Stimulated activated CD8-positive, alpha-beta memory T cell treated with anti-CD3 and anti-CD28 coated beads, Interleukin-15, amount 100 ng/mL, for 24 hours (primary cell): ENCODE measurements around the gene TMEM143.
"Not testable (repeated sequence)": the region's sequence is repeated elsewhere in the genome, so short reads cannot be mapped to it uniquely, and the experiment has no call there.

ENCODE experiments used
- DNase-seq: peaks from one replicate; pipeline ENCODE4 v3.0.0-alpha.2; 2020; ENCODE audit warnings: low read depth

The TMEM143 gene

DNA sequence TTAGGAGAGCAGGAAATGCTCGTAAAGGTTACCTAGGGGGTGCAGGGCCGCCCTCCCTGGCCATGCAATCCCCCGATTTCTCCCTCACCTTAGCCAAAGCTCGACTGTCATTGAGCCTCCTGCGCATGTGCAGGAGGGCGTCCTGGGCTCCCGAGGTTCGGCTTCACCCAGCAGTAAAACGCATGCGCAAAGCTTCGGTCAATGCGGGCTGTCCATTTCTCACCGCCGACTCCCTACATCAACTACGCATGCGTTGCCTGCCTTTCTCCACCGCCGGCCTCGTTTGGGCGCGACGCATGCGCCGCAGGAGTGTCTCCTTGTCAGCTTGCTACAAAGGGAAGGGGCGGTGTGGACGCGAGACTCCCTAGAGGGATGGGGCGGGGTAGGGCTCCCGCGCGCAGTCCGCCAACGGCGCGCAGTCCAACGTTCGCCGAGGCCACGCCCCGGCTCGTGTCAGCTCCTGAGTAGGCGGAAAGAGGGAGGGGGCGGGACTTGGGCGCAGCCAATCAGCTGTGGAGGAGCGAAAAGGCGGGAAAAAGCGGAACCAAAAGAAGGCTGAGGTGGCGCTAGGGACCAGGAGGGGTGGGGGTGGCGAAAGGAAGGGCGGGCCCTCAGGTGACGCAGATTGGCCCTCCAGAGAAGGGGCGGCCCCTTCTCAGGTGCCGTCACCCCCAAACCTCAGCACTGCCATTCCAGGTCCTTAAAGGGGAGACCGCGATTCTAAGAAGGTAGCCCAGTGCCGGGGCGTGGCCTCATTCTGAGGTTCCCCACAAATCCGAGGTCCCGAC lies at the start of gene TMEM143, which contains the start of gene SYNGR4:
Gene TMEM143 (minus strand): TSS at position 131 of the 788 bp plus-strand sequence. CDS start 20 bp downstream, at position 111.
Gene SYNGR4 (plus strand): TSS at position 558 of the 788 bp plus-strand sequence. CDS start 1,476 bp downstream, outside the sequence.
- peak; percentile 85 for DNase-seq

- DNase-seq, result no peak
Measured at GRCh38 chr19:48405850-48406249, 42.1 kb upstream of the TMEM143 start.

GRCh38 chr19:48405010-48405659 lies 41.4 kb upstream of the TMEM143 start:
- no peak for DNase-seq

- DNase-seq, result no peak
Measured at GRCh38 chr19:48403606-48404005, 39.9 kb upstream of the TMEM143 start.

GRCh38 chr19:48401287-48401686 lies 37.5 kb upstream of the TMEM143 start:
- DNase-seq, result no peak

GRCh38 chr19:48400018-48400742 lies 36.4 kb upstream of the TMEM143 start:
- DNase-seq, result no peak

GRCh38 chr19:48398375-48399235 lies 34.9 kb upstream of the TMEM143 start:
- peak; percentile 78 for DNase-seq

DNA sequence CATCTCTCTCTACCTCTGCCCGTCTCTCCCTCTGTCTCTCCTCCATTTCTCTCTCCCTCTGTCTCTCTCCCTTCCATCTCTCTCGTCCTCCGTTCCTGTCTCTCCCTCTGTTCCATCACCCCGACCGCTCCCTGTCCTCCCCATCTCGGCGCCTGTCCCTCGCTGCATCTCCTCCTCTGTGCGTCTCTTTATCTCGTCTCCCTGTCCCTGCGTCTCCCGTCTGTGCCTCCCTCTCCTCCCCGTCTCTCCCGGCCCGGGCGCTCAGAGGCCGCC lies 34.3 kb upstream of the TMEM143 start:
- DNase-seq, result no peak

DNA sequence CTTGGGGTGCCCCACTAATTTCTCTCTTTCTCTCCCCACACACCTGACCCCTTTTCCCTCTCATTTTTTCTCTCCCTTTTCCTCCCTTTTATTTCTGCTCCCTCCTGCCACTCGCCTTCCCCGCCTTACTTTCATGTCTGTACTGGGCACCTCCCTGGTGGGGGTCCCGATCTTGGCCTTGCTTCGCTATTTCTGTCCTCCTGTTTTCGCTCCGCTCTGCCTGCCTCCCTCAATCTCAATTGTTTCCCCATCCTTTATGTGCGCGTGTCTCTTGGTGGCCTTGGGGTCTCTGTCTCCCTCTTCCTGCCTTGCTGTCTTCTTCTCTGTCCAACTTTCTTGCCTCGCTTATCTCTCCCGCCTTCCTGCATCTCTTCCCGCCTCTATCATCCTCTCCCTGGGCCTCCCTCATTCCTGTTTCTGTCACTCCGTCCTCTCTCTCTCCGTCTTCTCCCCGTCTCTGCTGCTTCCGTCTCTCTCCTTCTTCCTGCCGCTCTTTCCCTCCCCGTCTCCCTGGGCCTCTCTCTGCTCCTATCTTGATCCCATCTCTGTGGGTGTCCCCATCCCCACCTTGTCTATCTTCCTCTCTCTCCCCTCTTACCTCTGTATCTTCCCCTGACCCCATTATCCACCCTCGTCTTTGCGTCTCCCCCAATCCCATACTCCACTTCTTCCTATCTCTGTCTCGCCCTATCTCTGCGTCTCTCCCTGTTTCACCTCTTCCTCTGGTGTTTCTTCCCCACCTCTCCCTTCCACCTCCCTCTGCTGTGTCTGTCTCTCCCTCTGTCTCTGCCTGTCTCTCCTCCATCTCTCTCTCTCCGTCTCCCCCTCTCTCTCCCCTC lies 33.7 kb upstream of the TMEM143 start:
- DNase-seq, result no peak

DNA sequence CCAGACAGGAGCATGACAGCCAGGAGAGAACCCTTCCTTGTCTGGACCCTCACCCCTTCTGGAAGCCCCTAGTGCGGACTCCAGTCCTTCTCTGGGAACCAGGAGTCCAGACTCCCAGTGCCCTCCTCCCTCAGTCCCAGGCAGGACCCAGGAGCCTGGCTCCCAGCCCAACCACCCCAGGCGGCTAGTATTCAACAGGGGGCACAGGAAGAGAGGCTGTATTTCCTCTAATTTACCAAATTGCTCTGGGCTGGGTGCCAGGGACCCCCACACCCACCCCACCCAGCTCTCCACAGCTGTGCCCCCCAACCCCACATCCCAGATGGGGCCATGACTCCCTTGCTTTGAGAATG lies 33.1 kb upstream of the TMEM143 start:
- DNase-seq, result no peak

DNA sequence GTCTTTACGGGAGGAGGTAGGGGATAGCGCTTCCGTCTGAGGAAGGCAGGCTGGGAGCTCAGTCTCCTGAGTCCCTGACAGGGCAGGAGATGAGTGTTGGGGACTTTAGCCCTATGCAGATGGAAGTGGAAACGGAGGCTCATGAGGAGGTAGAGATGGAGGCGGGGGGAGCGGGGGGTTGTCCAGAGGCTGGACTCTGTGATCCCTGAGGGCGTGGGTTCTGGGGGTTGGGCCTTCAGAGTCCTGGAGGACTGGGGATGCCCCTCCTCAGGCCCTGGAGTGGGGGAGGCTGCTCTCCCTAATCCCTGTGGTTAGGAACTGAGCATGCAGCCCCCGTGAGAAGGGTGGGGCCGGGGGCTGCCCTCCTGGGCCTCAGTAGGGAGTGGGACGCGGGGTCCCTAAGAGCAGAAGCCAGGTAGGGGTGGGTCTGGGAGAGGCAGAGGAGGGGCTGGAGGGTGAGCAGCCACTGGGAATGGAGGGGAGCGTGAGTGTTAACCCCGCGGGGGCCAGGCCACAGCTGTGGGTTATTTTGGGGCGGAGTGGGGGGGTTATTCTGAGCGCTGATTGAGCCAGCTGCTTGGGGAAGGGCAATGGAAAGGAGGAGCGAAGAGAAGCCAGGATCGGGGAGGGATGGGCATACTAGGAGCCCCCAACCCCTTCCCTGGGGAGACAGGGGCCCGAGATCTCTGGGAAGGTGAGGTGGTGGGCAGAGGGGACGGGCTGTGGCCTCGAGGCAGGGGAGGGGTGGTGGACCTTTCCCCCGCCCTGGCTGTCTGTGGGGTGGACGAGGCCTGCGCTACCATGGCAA lies 32.5 kb upstream of the TMEM143 start:
- DNase-seq, result no peak

GRCh38 chr19:48395499-48395898 lies 31.8 kb upstream of the TMEM143 start:
- DNase-seq, result no peak

- no peak for DNase-seq
Measured at GRCh38 chr19:48395170-48395455, 31.4 kb upstream of the TMEM143 start.

GRCh38 chr19:48394331-48395169 lies 30.8 kb upstream of the TMEM143 start:
- DNase-seq, result no peak

DNA sequence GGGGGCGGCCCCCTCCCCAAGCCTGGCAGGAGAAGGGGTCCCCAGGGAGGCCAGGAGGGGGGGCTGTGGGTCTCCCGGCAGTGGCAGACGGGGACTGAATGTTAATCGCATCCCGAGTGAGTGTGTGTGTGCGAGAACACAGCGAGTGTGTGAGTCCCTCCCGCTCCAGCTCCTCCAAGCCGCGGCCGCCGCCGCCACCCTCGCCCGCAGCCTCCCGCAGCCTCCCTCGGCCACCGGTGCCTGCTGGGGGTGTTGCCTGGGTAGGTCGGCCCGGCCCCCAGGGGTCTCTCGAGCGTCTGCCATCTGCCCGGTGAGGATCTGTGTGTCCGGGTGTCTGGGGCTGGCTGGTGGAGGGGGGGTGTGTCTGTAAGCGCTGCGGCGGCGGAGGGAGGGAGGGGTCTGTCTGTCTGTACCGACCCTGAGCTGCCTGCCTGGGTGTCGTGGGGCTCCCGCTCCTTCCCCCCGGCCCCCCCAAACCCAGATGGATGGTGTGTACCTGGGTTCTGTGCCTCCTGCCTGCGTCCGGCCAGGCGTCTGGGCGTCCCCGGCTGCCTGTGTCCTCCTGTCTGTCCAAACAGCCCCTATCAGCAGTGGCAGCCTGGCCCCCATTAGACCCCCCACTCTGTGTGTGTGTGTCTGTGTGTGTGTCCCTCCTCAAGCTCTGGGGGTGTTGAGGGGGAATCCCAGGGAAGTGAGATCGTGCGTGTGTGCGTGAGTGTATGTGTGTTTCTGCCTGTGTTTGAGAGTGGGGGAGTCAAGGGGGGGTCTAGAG lies 30.0 kb upstream of the TMEM143 start, which contains the start of gene GRIN2D:
Gene GRIN2D (plus strand): TSS at position 110 of the 772 bp plus-strand sequence. CDS start 4,725 bp downstream, outside the sequence.
- no peak for DNase-seq

GRCh38 chr19:48392860-48393558 lies 29.3 kb upstream of the TMEM143 start:
- DNase-seq, result no peak

- not testable (repeated sequence) for DNase-seq
Measured at GRCh38 chr19:48392006-48392344, 28.2 kb upstream of the TMEM143 start.
